Skeletal muscle tissue (tissue), 4 donors: ENCODE data around the gene SLC34A3. TPM values are rescaled to one million over a fixed set of nuclear protein-coding genes. Genes with fewer than 3 reads are reported as not detected.
"Not testable (repeated sequence)": the region's sequence is repeated elsewhere in the genome, so short reads cannot be mapped to it uniquely, and the experiment has no call there.

Experiments
- H3K27ac ChIP-seq: one replicate; pipeline ENCODE4 v1.7.0; 2013; ENCODE audit warnings: mild to moderate bottlenecking, low read depth, low read length, inconsistent platforms
- H3K27me3 ChIP-seq, 3 donors: one replicate each; pipeline ENCODE4 v1.7.0; 2013; ENCODE audit warnings: low read length in 3 of 3; ENCODE audit not compliant: control insufficient read depth in 3 of 3, insufficient read depth in 3 of 3
- H3K36me3 ChIP-seq, 3 donors: one replicate each; pipeline ENCODE4 v1.7.0; 2013; ENCODE audit warnings: low read length in 3 of 3; ENCODE audit not compliant: control insufficient read depth in 3 of 3, insufficient read depth in 3 of 3
- H3K4me1 ChIP-seq, 3 donors: one replicate each; pipeline ENCODE4 v1.7.0; 2013; ENCODE audit warnings: low read length in 3 of 3, mild to moderate bottlenecking in 3 of 3; ENCODE audit not compliant: control insufficient read depth in 3 of 3, insufficient read depth in 3 of 3
- H3K4me3 ChIP-seq, 3 donors: one replicate each; pipeline ENCODE4 v1.7.0; 2013; ENCODE audit warnings: low read length in 3 of 3
- H3K9ac ChIP-seq, 3 donors: one replicate each; pipeline ENCODE4 v1.7.0; 2013; ENCODE audit warnings: low read length in 3 of 3, mild to moderate bottlenecking in 3 of 3, moderate library complexity in 2 of 3, low read depth in 1 of 3
- H3K9me3 ChIP-seq, 3 donors: one replicate each; pipeline ENCODE4 v1.7.0; 2013; ENCODE audit warnings: low read length in 3 of 3; ENCODE audit not compliant: control insufficient read depth in 3 of 3
- total RNA-seq: library from RNA; depleted of rRNA; stranded (reverse); fragments of >200 nt; gene quantifications from one replicate; pipeline ENCODE4 v1.2.3, GENCODE V29; 2014
- donor health status: Osteomylitis.

SLC34A3 gene
- total RNA-seq, 1 donor from 2014 or later = not detected

DNA sequence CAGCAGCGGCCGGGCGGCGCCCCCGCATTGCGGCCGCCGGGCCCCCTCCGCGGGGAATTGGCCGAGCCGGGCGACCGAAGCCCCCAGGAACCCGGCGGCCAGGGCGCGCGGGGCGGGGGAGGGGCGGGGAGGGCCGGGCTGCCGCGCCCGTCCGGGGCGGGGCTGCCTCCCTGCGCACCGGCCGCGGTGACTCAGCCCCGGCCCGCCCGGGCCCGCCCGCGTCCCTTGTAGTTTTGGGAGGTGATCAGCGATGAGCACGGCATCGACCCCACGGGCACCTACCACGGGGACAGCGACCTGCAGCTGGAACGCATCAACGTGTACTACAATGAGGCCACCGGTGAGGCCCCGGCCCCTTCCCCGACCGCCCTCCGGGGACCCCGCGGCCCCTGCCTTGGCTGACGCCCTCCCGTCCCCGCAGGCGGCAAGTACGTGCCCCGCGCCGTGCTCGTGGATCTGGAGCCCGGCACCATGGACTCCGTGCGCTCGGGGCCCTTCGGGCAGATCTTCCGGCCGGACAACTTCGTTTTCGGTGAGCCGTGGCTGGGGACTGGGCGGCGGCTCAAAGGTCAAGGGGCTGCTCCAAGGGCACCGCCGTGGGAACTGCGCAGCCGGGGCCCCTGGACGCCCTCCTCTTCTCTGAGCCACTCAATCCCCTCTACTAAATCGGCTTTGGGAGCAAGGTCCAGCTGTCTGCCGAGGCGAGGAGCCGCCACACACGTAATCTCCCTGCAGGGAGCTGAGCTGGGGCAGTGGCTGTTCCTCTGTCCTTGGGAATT is 11.0 kb downstream of the SLC34A3 start:
- H3K4me1 ChIP-seq = peaks cover 55 to 74% (median 65%) of the 10 kb centered on the region in 3 donors
- H3K27ac ChIP-seq = peak overlapping the region; percentile 84
- no peaks in the 10 kb centered on the region for H3K9me3 ChIP-seq

DNA sequence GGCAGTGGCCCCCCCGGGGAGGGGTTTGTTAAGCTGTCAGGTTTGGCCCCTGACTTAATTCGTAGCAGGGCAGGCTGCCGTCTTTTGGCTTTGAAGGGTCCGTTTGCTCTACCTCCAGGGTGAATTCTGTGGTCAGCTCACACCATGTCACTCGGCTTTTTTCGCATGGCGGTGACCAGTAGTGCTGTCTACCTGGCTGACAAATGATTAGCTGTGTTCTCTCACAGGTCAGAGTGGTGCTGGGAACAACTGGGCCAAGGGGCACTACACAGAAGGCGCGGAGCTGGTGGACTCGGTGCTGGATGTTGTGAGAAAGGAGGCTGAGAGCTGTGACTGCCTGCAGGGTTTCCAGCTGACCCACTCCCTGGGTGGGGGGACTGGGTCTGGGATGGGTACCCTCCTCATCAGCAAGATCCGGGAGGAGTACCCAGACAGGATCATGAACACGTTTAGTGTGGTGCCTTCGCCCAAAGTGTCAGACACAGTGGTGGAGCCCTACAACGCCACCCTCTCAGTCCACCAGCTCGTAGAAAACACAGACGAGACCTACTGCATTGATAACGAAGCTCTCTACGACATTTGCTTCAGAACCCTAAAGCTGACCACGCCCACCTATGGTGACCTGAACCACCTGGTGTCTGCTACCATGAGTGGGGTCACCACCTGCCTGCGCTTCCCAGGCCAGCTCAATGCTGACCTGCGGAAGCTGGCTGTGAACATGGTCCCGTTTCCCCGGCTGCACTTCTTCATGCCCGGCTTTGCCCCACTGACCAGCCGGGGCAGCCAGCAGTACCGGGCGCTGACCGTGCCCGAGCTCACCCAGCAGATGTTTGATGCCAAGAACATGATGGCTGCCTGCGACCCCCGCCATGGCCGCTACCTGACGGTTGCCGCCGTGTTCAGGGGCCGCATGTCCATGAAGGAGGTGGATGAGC is 11.8 kb downstream of the SLC34A3 start:
- H3K9ac ChIP-seq = peak overlapping the region; percentile 88 to 91 (median 90)
- peaks cover 18 to 24% (median 20%) of the 10 kb centered on the region in 3 donors for H3K36me3 ChIP-seq

More for the DNA sequence above, 11.0 kb downstream of the SLC34A3 start:
- H3K9ac ChIP-seq = peak overlapping the region; percentile 88 to 91 (median 90)
- H3K36me3 ChIP-seq = peaks cover 18 to 24% (median 20%) of the 10 kb centered on the region in 3 donors
- no peaks in the 10 kb centered on the region for H3K27me3 ChIP-seq
- H3K4me3 ChIP-seq = peak overlapping the region; percentile 51 to 83 (median 83)

DNA sequence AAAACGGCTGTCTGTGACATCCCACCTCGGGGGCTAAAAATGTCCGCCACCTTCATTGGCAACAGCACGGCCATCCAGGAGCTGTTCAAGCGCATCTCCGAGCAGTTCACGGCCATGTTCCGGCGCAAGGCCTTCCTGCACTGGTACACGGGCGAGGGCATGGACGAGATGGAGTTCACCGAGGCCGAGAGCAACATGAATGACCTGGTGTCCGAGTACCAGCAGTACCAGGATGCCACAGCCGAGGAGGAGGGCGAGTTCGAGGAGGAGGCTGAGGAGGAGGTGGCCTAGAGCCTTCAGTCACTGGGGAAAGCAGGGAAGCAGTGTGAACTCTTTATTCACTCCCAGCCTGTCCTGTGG is 12.5 kb downstream of the SLC34A3 start:
- Histone ChIP-seq H3K9ac (peak overlapping the region in 2 of 3 donors; percentile 20 to 90), H3K36me3 (peaks cover 18 to 24% (median 20%) of the 10 kb centered on the region in 3 donors), H3K4me3 (peak overlapping the region in 1 of 3 donors; percentile 17), H3K27ac (peak overlapping the region; percentile 7), H3K4me1 (peaks cover 45 to 73% (median 62%) of the 10 kb centered on the region in 3 donors)
- H3K27me3 ChIP-seq, H3K9me3 ChIP-seq: not testable (repeated sequence)

More for the DNA sequence above, 11.8 kb downstream of the SLC34A3 start:
- Histone ChIP-seq H3K27me3 (no peaks in the 10 kb centered on the region), H3K4me3 (peak overlapping the region; percentile 51 to 83 (median 83)), H3K27ac (peak overlapping the region; percentile 84), H3K9me3 (no peaks in the 10 kb centered on the region), H3K4me1 (peaks cover 47 to 74% (median 64%) of the 10 kb centered on the region in 3 donors)

DNA sequence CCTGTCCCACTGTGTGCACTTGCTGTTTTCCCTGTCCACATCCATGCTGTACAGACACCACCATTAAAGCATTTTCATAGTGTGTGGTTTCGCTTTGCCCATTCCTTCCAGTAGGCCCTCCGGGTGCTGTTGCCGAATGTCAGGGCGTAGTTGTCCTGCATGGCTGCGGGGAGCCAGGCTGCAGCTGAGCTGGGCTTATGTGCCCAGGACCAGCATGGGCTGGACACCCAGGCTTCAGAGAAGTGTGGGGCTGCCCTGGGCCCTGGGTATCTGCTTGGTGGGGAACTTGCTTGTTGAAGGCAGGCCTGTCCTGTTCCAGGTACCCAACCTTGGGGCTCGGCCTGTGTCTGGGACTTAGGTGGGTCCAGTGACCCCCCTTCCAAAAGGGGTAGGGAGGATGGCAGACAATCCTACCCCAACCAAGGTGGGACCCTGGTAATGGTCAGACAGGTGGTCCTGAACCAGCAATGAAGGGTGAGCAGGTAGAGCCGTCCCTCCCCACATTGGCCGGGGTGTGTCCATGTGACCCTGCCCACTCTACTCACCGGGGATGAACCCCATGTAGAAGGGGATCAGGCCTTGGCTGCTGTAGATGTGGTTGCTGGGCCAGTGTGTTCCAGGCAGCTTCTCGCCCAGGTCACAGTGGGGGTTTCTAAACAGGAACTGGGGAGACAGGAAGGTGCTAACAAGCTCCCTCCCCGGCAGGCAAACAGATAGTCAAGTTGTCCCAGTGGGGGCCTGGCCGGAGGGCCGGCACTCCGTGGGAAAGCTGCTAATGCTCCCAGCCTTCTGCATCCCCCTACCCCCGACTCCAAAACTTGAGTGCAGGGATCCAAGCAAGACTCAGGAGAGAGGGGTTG is 13.2 kb downstream of the SLC34A3 start:
- H3K4me1 ChIP-seq = peaks cover 39 to 67% (median 55%) of the 10 kb centered on the region in 3 donors
- peak overlapping the region; percentile 20 to 69 (median 24) for H3K9ac ChIP-seq

DNA sequence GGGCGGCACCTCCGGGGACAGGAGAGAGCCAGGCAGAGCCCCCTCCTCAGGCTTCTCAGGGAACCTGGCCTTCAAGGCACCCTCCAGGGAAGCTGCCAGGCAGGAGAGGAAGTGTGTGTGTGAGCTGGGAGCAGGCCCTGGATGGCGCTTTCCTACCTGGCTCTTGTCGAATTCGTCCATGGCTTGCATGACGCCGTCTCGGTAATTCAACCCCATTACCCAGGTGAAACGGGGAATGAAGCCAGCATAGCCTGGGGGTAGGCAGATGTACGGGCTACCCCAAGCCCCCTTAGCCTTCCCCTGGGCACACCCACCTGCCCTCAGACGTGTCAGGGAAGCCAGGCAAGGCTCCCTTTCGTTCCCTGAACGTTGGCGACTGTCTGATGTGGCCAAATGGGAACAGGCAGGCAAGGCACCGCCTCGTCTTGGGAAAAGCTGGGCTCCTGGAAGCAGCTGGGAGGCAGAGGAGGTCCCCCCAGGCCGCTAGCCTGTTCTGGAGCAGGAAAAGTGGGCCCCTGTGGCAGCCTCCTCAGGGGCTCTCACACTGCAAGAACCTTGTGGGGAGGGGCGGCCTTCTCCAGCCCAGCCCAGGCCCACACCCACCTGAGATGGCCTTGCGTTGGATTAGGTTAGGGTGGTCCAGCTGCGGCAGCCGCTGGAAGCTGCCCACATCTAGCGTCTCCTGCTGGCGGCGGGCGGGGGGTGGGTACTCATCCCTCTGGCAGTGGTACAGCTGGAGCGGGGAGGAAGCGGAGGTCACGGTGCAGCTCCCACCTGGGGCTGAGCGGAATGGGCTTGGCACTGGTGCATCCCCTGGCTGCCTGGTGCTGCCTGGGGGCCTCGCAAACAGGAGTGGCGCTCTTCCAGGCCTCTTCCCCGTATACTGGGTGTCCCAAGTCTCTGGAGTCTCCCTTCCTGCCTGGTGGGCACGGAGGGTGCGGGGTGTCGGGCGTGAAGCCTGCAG is 14.1 kb downstream of the SLC34A3 start:
- H3K4me3 ChIP-seq = no peak overlapping the region
- no peaks in the 10 kb centered on the region for H3K9me3 ChIP-seq
- H3K27ac ChIP-seq = no peak overlapping the region
- H3K27me3 ChIP-seq = peaks cover 0 to 2% (median 0%) of the 10 kb centered on the region in 3 donors
- peaks cover 18 to 24% (median 20%) of the 10 kb centered on the region in 3 donors for H3K36me3 ChIP-seq
- peaks cover 33 to 59% (median 53%) of the 10 kb centered on the region in 3 donors for H3K4me1 ChIP-seq
- peak overlapping the region in 2 of 3 donors; percentile 8 to 69 for H3K9ac ChIP-seq

More for the DNA sequence above, 13.2 kb downstream of the SLC34A3 start:
- Histone ChIP-seq H3K4me3 (peak overlapping the region in 1 of 3 donors; percentile 17), H3K36me3 (peaks cover 18 to 24% (median 20%) of the 10 kb centered on the region in 3 donors), H3K9me3 (no peaks in the 10 kb centered on the region), H3K27me3 (no peaks in the 10 kb centered on the region), H3K27ac (peak overlapping the region; percentile 7)

DNA sequence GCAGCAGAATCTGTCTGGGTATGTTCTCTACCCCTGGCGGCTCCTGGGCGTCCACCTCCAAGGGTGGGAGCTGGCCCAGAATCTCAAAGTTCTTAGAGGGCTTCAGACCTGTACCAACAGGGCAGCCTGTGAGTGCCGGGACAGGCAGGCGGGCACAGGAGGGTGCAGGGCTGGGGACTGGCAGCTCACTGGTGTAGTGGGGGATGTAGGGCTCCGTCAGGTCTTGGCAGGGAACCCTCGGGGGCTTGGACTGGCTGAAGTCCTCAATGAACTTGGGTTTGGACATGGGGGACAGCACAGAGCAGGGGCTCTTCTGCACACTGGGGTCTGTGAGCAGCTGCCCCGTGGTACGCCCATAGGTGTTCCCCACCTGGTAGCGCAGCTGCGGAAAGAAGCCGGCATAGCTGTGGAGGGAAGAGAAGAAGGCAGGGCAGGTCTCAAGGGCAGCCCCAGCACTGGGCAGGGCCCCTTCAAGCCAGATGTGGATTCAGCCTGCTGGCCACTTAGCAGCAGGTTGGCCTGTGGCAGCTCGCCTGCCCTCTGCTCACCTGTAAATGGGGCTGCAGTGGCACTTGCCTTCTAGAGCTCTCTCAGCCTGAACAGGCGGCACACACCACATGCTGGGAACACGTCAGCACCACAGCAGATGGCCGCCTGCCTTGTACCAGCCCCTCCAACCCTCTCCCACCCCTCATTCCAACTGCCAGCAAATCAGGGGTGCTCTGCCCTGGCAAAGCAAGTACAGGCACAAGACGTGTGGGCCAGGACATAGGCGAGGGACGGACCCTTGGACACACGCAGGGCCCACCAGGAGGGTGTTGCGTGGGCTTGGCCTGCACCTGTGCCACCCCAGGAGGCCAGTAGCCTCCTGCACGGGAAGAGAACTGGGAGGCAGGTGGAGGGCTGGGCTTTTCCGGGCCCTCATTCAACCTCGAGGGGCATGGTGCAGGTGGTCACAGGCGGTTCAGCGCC is 15.0 kb downstream of the SLC34A3 start:
- H3K27ac ChIP-seq = no peak overlapping the region
- peak overlapping the region in 1 of 3 donors; percentile 25 for H3K9ac ChIP-seq
- peaks cover 31 to 65% (median 54%) of the 10 kb centered on the region in 3 donors for H3K4me1 ChIP-seq
- no peak overlapping the region for H3K4me3 ChIP-seq
- H3K36me3 ChIP-seq = peaks cover 18 to 24% (median 20%) of the 10 kb centered on the region in 3 donors
- H3K9me3 ChIP-seq = no peaks in the 10 kb centered on the region
- H3K27me3 ChIP-seq = peaks cover 0 to 2% (median 0%) of the 10 kb centered on the region in 3 donors

DNA sequence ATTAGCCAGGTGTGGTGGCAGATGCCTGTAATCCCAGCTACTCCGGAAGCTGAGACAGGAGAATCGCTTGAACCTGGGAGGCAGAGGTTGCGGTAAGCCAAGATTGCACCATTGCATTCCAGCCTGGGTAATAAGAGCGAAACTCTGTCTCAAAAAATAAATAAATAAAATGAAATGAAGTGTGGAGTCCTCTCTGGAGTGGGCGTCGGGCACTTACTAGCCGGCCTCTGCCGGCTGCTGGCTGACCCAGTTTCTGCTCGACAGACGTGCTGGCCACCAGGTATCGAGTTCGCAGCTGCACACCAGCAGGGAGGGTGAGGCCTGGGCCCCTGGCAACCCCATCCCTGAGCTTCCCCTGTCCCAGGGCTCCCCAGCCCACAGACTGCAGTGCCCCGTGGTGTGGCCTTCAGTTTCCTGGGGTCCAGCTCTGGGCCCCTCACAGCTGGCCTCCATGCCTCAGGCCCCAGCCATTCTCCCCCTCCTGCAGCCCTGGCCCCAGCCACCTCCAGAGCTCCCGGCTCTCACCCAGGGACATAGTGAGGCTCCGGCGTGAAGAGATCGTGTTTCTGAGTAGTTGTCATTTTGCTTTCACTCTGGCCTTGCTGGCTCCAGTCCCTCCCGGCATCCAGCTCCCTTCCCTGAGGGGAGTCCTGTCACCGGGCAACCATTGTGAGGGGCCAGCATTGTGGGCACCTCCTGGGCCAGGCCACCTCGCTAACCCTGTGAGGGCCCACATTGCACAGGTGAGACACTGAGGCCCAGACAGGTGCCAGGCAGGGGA is 16.6 kb downstream of the SLC34A3 start:
- peaks cover 26 to 60% (median 50%) of the 10 kb centered on the region in 3 donors for H3K4me1 ChIP-seq
- H3K4me3 ChIP-seq = peak overlapping the region in 2 of 3 donors; percentile 29 to 35
- H3K9ac ChIP-seq = peak overlapping the region in 2 of 3 donors; percentile 22 to 66
- no peaks in the 10 kb centered on the region for H3K9me3 ChIP-seq
- peaks cover 0 to 2% (median 0%) of the 10 kb centered on the region in 3 donors for H3K27me3 ChIP-seq
- H3K36me3 ChIP-seq = peaks cover 14 to 17% (median 15%) of the 10 kb centered on the region in 3 donors
- no peak overlapping the region for H3K27ac ChIP-seq
